ENCODE data around the gene KRT7.

The KRT7 gene

DNA sequence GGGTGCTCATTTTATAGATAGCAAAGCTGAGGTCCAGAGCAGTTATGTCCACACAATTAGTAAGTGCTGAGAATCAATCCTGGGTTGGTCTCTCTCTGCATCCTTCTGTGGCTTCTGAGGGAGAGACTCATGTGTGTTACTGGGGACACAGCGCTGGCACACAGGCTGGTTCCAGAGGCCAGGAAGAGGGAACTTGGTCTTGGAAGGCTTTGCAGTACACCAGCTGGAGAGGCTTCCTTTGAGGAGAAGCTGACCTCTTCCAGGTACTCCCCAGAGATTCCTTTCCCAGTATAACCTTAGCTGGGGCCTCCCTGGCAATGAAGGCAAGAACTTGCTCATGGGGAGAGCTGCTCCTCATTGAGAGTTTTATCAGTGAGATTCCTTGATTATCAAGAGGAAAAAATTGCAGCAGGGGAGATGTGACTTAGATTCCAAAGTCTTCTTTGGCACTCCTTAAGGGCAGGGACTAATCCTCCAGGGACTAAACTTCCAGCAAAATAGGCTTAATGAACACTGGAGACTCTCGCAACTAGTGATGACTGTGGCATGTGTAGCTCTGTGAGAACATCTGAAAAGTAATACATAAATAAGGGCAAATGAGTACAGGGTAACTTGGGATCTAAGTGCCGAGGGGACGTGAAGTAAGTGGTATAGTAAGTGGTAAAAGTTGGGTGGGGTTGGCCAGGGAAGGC is 27.3 kb upstream of the KRT7 start:
- TF ChIP-seq, protein P1, sequence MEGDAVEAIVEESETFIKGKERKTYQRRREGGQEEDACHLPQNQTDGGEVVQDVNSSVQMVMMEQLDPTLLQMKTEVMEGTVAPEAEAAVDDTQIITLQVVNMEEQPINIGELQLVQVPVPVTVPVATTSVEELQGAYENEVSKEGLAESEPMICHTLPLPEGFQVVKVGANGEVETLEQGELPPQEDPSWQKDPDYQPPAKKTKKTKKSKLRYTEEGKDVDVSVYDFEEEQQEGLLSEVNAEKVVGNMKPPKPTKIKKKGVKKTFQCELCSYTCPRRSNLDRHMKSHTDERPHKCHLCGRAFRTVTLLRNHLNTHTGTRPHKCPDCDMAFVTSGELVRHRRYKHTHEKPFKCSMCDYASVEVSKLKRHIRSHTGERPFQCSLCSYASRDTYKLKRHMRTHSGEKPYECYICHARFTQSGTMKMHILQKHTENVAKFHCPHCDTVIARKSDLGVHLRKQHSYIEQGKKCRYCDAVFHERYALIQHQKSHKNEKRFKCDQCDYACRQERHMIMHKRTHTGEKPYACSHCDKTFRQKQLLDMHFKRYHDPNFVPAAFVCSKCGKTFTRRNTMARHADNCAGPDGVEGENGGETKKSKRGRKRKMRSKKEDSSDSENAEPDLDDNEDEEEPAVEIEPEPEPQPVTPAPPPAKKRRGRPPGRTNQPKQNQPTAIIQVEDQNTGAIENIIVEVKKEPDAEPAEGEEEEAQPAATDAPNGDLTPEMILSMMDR (IDR thresholded peaks at IDR 0.05; ENCODE audit: extremely low read depth, missing control alignments), result no peak
- DNase-seq (ENCODE audit: low spot score), result no peak

DNA sequence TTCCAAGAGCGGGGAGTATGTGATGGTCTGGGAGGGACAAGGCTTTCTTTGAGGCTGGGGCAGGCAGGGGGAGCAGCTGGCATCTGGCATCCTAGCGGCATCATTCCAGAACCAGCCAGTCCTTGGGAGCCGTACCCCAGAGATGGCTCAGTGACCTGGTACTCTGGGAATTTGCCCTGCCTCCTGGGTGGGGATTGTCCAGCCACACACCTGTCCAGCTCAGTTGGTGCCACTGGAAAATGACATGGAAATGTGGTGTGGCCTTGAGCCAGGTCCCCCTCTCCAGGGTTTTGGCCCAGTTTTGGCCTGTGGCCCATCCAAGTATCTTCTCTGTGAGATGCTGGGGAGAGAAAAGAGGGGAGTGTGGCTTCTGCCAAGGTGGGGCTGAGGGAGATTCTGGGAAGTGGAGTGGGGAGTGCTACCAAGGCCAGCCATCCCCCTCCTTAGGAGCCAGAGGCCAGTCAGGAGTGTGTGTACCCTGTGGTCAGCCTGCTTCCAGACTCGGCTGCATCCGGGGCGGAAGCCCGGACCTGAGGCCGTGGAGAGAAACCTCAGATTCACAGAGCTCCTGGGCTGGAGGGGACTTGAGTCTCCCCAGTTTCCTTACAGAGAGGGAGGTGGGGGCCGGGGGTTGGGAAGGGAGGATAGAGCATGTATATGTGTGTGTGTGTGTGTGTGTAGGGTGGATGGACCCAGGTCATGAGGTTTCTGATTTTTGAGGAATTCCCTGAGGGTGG is 26.6 kb upstream of the KRT7 start:
- TF ChIP-seq, protein P1 (IDR thresholded peaks at IDR 0.05; ENCODE audit: extremely low read depth, missing control alignments), result no peak
- DNase-seq (ENCODE audit: low spot score), result no peak

DNA sequence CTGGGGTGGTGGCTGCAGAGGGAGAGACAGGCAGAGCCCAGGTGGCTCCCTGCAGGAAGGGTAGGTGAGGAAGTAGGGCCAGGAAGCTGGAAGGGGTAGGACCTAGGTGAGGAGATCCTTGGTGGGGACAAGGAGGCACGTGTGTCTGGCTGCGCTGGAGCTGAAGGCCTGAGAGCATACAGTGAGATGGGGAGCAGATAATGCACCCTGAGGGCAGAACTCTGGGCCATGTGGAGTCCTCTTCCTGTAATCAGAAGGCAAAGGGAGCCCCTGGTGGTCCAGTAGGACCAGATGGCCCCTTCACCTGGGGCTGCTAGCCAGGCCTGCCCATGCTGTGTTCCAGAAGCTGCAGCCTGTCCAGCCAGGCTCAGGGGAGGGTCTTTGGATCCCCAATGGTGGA is 25.9 kb upstream of the KRT7 start:
- TF ChIP-seq, protein P1 (IDR thresholded peaks at IDR 0.05; ENCODE audit: extremely low read depth, missing control alignments), result no peak
- DNase-seq (ENCODE audit: low spot score), result no peak

DNA sequence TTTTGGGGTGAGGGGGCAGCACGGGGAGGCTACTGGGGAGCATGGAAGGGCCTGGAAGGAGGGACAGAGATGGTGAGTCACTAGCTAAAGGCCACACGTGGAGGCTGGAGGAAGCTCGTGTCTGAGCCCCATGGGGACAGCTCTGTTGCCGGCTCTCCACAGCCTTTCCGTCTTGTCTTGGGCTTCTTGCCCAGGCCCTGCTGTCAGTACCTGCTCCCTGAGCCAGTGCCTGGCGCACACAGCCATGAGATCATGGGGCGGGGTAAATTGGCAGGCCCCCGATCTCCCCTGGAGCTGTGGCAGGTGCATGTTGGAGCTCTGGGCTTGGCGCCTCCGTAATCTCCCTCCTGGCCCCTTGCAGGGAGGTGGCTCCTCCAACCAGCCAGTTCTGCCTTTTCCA is 25.1 kb upstream of the KRT7 start:
- DNase-seq (ENCODE audit: low spot score), result no peak
- TF ChIP-seq, protein P1 (IDR thresholded peaks at IDR 0.05; ENCODE audit: extremely low read depth, missing control alignments), result no peak

DNA sequence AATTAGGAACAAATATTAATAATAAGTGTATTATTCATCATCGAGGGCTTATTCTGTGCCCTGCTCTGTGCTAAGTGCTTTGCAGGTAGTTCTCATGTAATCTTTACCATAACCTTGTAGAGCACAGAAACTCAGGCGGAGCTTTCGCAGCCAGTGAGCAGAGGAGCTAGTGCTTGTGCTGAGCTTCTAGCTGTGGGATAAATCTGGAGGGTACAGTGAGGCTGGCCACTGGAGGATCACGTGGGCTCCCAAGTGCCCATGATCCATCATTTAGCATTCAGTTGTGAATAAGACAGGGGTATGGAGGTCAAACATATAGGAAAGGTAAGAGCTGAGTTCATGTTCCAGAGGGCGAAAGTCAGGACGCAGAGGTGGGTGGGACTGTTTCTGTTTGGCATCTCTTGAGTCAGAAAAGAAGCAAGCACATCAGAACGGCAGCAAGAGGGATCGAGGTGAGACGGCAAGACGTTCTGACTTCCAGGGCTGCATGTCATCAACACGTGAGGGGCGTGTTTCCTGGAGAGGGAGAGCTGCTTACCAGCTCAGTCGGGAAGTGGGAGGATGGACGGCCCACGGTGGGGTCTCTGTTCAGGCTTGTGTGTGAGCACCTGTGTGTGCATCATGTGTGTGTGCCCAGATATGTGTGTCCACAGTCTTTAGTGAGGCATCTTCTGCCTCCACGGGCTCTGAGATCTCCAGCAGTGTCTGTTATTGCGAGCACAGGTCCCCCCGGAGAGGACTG is 24.4 kb upstream of the KRT7 start:
- TF ChIP-seq, protein P1 (IDR thresholded peaks at IDR 0.05; ENCODE audit: extremely low read depth, missing control alignments), result no peak

DNA sequence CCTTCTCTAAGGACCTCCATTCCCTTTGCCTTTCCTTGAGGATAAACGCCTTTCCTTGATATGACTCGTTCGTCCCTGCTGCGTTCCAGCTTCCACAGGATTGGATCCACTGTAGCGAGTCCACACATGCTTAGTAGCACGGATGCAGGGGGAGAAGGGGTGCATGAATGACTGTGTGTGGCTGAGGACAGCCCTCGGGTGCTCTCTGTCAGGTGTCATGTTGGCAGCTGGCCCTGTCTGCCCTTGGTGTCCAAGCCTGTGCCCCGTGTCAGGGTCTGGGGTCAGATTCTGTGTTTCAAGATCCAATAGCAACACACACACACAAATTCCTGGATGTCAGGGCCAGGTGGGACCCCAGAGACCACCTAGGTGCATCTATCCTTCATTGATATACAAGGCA is 23.7 kb upstream of the KRT7 start:
- TF ChIP-seq, protein P1 (IDR thresholded peaks at IDR 0.05; ENCODE audit: extremely low read depth, missing control alignments), result no peak

More for the DNA sequence above, 24.4 kb upstream of the KRT7 start:
- DNase-seq (ENCODE audit: low spot score), result no peak

More for the DNA sequence above, 23.7 kb upstream of the KRT7 start:
- DNase-seq (ENCODE audit: low spot score), result no peak

Measured in GM20000 (cell line).